GM19193 (cell line): ENCODE data around the gene CXCL14.

ENCODE experiments used
- POLR2A ChIP-seq: IDR thresholded peaks from 4 replicates; pipeline ENCODE4 v1.6.1; 2011; ENCODE audit not compliant: insufficient read depth, insufficient read length; ENCODE audit errors: extremely low read depth

CXCL14 gene

DNA sequence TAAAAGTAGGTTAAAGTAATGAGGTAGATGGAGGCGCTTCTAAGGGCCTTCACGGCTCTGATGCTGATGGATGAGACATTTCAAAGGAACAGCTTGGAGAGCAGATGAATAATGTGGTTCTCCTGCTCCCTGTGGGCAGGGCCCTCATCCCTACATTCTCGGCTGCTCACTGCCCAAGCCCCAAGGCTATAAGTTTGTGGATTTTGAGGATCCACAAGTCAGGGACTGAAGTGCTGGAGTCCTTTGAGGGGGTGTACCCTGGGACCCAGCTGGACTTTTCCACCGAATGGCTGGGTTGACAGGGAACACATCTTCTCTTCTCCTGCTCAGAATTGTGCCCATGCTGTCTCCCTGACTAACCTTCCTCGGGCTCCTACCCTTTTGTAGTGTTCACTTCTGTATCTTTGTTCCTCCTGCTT lies 21.4 kb upstream of the CXCL14 start:
- TF ChIP-seq POLR2A = no peak

DNA sequence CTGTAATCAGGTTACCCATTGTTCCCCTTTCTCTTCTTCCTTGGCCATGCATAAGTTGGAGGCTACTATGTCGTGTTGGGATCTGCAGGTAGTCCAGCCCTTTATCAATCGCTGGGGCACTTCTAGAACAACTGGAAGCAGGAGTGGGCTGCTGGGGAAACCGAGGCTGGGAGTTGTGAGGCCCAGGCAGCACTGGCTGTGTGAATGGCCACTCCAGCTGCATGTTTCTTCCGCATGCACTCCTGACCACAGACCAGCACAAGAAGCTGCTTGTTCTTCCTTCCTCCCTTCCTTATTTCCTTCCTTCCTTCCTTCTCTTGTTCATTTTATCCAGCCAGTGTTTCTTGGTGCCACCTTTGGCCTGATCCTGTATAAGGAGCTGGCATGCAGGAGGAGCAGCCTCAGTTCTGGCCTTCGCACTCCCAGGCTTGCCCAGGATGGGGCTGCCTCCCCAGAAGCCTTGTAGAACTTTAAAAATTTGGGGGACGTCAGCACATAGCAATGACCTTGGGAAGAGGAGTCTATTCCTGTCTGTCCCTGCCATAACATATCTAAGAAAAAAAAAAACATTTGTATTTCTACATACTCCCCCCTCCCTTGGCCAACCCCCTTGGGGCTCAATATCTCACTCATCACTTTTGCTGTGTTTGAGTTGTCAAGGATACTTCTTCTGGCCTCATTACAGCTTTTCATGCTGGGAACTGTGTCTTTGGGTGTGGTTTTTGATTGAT lies 20.8 kb upstream of the CXCL14 start:
- TF ChIP-seq POLR2A = no peak

DNA sequence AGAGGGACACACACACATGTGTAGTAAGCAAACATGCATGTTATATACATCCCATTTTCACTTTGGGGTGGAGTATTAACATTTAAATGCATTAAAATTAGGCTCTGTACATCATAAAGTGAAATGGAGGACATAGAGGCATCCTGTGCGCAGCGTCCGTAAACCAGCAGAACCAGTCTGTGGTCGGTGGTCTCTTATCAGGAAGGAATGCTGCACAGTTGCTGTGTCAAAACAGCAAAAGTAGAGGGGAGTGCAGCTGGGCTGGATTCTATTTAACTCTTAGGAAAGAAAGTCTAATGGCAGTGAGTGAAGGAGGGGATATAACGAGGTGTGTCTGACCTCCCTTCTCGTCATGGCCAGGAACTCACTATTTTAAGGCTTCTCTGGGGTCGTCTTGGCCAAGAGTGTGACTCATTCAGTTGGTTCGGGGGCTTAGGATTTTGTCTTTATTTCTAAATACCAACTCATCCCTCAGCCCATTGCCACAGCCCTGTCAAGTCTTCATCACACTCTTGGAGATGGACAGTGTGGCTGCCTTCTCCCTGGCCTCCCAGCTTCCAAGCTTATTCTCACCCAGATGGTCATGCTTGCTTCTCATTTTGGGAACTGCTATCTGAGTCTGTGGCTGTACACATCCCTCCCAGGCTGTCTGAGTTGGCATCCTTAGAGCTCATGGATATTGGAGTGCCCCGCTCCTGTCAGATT lies 20.1 kb upstream of the CXCL14 start:
- no peak for TF ChIP-seq POLR2A

DNA sequence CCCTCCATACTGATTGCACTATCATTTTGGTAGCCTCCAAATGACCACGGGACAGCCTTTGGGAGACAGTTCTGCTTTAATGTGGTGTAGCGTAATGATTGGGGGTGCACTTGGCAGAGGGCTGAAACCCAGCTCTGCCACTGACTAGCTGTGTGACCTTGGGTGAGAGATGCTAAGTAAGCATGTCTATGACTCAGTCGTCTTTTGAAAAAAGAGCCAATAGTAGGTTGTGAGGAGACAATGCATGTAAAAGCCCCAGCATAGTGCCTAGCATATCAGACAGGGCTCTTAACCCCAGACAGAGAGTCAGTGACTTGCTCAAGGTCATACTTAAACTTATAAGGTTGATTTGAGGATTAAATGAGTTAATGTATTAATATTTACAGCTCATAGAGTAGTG lies 18.0 kb upstream of the CXCL14 start:
- TF ChIP-seq POLR2A = no peak

DNA sequence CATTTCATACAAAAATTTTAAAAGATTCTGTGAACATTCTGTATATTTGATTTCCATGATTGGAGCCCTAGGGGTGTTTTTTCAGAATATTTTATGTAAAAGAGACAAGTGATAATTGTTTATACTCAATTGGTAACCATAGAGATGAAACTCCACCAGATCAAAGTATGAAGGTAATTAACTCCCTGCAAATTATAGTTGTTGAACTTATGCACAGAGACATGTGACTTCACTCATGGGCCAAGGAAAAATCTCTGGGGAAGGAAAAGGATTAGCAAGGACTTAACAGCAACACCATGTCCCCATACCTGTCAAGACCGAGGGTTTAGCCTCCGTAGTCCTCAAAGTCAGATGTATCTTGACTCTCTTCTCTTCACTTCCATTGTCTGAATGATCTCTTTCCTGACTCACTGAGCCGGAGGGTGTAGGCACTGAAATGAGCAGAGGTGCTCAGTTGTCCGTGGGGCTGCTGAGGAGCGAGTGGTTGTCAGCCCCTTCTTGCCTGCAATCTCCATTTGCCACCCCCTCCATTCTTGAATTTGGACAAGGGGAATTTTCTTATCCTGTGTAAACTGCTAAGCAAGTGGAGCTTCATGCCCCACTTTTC lies 17.5 kb upstream of the CXCL14 start:
- no peak for TF ChIP-seq POLR2A

DNA sequence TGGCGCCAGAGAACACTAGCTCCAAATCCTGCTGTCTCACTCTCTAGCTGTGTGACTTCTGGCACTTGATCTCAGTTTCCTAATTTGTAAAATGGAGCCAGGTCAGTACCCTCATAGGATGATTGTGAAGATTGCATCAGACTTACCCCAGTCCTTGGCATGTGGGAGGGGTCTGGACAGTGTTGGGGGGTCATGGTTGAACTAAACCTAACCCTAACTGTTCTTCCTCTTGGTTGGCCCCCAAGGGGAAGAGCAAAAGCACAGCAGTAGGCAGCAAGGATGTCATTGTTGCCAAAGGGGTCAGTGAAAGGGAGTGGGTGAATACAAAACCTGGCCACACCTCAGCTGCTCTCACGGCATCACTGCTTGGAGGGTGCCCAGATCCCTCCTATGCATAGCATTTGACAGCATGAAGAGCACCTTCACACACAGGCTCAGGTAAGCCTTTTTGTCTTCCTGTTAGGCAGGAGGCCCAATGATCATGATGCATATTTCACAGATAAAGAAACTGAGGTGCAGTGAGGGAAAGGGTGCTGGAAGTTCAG lies 15.7 kb upstream of the CXCL14 start:
- TF ChIP-seq POLR2A = no peak

DNA sequence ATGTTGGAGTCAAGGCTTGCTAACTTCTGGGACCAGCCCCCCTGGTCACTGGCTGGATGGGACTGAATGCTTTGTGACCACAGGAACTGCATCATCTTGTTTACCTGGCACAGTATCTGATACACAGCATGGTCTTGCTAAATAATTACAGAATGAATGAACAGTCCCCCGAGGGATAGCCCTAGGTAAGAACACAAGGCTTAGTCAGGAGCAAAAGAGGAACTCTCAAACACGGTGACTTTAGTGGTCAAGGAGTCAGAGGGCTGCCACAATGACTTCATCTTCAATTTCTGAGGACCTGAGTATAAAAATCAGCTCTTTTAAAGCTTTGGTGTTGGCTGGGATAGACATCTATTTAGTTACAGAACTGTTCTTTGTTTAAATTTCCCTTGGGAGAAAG lies 15.1 kb upstream of the CXCL14 start:
- no peak for TF ChIP-seq POLR2A

DNA sequence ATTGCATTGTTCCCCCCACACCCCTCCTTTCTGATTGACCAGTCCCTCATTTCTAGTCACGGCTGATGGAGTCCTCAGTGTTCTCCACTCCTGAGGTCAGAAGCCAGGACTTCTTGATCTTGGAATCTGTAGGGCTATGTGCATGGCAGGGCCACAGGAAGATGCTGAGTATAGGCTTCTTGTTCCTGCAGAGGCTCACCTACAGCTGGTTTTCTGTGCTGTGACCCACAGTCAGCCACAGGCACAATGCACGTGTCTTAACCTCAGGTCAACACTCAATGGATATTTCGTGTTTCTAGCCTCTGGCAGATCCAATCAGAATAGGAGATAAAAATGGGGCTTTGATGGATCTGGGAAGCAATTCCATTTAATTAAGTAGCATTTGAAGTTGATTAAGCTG lies 14.3 kb upstream of the CXCL14 start:
- TF ChIP-seq POLR2A = no peak

DNA sequence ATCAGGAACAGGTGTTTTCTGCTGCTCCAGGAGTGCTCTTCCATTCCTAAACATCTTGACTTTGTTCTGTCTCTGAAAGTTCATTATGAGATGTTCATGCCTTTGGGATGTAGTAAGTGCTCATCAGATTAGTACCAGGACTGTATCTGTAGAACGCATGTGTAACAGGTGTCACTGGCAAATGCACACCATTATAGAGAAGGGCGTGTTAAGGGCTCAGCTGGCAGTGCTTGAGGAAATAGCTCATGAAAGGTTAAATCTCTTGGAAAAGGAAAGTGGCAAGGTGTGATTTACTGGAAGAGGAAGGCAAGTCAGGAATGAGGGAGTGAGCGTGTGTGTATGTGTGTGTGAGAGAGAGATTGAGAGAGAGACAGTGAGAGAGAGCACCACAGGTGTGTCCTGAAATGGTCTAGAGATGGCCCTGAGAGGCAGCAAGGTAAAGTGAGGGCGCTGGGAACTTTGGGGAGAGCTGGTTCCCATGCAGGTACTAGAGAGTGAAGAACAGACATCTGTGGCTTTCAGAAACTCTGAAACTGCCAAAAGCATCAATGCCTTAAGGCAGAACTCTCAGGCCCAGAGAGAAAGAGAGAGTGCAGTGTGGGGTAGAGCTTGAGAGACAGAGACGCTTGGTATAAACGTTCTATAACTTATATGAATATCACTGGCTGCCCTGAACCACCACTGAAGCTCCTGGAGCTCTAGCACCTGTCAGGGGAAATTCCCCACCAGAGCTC lies 13.7 kb upstream of the CXCL14 start:
- TF ChIP-seq POLR2A = no peak

DNA sequence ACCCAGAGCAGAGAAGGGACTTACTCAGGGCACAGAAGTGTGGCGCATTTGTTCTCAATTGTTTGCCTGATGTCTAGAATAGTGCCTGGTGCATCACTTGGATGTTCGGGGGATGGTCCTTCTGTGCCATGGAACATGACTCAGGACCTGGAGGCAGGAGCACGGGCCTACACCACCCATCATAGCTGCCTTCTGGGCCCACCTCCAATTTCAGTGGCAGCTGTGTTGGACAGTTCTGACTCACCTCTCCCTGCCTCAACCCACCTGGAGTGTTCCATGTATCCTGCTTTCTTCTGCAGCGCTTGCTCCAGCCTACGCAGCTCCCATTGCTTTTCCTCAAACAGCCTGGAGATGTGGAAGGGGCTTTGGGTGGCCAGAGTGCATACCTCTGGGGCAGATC lies 12.5 kb upstream of the CXCL14 start:
- no peak for TF ChIP-seq POLR2A

DNA sequence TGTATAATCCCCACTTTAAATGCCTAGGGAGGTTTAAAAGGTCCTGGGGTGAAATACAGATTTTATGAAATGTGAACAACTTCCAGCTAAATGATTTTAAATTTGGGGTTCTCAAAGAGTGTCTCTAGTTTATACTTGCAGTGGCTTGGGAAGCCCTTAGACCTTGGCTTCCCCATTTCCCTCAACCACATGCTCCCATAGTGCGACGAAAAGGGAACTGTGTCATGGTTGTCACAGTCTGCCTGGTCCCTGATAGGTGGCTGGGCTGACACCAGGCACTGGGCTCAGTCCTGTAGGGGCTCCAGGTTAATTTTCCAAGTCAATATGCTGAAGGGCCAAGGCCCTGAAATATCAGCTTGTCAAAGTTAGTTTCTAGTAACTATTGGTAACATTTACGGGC lies 10.4 kb upstream of the CXCL14 start:
- no peak for TF ChIP-seq POLR2A

DNA sequence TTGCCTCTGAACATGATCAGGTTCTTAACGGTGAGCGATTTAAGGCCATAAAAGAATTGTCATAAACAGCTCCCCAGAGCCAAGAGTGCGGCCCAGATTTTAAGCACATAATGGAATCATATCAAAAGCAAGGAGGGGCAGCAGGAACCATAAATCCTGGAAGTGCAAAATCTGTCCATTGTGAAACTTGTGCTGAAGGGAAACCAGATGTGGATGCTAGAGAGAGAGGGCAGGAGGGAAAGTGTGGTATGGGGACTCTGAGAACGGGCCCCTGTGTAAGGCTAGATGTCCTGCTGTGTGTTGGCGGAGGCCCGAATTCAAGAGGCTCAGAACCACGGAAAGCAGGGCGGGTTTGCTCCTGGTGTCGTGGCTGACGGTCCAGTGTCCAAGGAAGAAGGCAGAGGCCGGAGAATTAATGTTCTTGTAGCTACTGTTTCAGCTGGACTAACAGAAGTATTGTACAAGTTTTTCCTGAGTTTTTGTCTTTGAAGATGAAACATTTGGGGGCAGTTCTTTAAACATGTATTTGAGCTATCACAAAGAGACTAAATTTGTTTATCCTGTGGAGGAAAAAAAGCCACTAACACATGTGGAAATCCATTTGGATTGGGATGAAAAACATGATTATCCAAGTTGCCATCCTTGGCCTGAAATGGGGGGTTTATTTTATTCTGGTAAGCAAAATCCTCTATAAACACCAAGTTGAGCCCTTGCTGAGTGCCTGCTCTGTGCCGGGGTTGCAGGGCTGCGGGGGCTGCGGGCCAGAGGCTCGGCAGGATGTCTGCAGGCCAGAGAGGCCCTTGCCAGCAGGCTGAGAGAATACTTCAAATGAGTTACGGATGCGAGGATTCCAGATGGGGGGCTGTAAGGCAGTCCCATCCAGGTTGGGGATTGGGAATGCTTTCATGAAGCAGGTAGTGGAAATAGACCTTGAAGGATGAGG lies 9.2 kb upstream of the CXCL14 start:
- no peak for TF ChIP-seq POLR2A

DNA sequence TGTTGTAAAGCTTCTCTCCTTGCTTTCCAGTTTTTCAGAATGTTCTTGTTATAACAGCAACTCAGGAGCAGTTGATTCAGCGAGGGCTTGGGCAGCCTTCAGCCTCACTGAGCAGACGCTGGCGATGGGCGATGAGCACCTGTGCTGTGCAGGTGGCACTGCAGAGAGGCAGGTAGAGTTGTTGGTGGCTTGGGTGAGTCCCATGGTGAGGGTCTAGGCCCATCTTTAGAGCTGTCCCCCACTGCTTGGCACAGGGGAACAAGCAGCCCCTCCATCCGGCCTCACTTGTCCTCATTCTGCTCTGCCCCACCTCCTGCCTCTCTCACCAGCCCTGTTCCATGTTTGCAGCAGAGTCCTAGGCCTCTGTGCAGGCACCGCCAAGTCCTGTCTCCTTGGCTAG lies 6.1 kb upstream of the CXCL14 start:
- TF ChIP-seq POLR2A = no peak

DNA sequence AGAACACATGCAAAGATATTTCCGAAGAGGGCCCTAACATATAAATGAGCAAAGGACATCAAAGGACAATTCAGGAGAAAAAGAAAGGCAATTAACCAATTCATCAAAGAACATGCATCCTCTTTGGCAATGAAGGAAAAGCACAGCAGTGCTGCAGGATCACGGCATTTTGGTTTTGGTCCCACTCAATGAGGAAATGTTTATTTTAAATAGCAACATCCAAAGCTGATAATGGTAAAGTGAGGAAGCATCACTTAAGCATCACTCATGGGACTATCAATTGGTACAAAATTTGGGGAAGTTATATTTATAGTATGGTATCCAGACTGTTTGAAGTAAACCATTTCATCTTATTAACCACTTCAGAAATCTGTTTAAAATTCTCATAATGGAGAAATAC lies 5.5 kb upstream of the CXCL14 start:
- TF ChIP-seq POLR2A = no peak
